ACC112 (cell line): Measurements from ENCODE around the gene RAP1GAP.
"Not testable (repeated sequence)": the region's sequence is repeated elsewhere in the genome, so short reads cannot be mapped to it uniquely, and the experiment has no call there.

Source experiments
- H2AFZ ChIP-seq: fragments of 200-600 bp; sonication (generic); one replicate; pipeline ENCODE4 v1.6.0; 2017; ENCODE audit warnings: antibody characterized with exemption, low read length; ENCODE audit not compliant: unreplicated experiment
- H3K27ac ChIP-seq: fragments of 200-600 bp; sonication (generic); 2 replicates; pipeline ENCODE4 v1.5.1; 2014; ENCODE audit warnings: low read depth, mild to moderate bottlenecking, antibody characterized with exemption, low read length, moderate library complexity
- H3K27me3 ChIP-seq: fragments of 200-600 bp; sonication (generic); 2 replicates; pipeline ENCODE4 v1.6.1; 2014; ENCODE audit warnings: mild to moderate bottlenecking, antibody characterized with exemption, low read length, moderate library complexity, mixed read lengths; ENCODE audit not compliant: insufficient read depth
- H3K36me3 ChIP-seq: fragments of 200-600 bp; sonication (generic); 2 replicates; pipeline ENCODE4 v1.6.1; 2016; ENCODE audit warnings: mild to moderate bottlenecking, antibody characterized with exemption, low read length, moderate library complexity, mixed read lengths; ENCODE audit not compliant: insufficient read depth
- H3K4me1 ChIP-seq: fragments of 200-600 bp; sonication (generic); one replicate; pipeline ENCODE4 v1.6.1; 2016; ENCODE audit warnings: low read length, mixed read lengths; ENCODE audit not compliant: insufficient read depth, unreplicated experiment, control insufficient read depth
- H3K4me3 ChIP-seq: fragments of 200-600 bp; sonication (generic); 2 replicates; pipeline ENCODE4 v1.5.1; 2014; ENCODE audit warnings: mild to moderate bottlenecking, low read depth, low read length
- H3K79me2 ChIP-seq: fragments of 200-600 bp; sonication (generic); one replicate; pipeline ENCODE4 v1.6.0; 2016; ENCODE audit warnings: low read length; ENCODE audit not compliant: control insufficient read depth, unreplicated experiment, insufficient read depth

Gene RAP1GAP

DNA sequence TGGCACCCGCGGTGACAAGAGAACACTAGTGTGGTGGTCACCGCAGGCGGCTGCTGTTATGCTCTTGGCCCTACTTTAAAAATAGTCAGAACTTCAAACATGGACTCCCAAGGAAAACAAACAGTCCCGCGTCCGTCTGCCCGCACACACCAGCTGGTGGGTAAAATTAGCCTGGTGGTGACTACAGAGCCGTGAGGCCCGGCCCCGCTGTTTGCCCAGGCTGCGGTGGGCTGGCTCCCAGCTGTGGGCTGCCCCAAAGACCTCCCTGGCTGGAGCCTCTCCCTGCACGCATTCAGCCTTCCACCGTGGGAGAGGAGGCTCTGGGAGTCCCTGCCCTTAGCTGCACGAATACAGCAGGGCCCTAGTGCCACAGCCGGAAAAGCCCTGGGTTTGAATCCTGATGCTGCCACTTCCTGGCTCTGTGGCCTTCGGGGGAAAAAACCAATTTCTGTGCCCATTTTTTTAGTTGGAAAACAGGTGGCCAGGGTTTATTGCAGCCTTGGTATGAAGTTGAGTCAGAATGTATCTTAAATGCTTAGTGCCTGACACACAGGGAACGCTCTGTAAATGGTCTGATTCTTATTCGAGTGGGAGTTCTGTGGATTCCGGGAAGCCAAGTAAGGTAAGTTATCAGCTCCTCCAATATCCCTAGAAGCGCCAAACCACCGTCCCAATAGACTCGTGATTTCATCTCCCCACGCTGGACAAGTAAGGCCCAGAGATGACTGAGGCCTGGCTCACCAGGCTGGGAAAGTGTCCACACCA lies 101.7 kb downstream of the RAP1GAP start:
- H3K27me3 ChIP-seq = no peaks in the 10 kb centered on the region
- no peak overlapping the region for H3K4me3 ChIP-seq
- peak overlapping the region; percentile 31; the same call in 1 of the 2 replicates for H3K27ac ChIP-seq
- no peaks in the 10 kb centered on the region for H3K79me2 ChIP-seq
- no peak overlapping the region for H2AFZ ChIP-seq
- no peaks in the 10 kb centered on the region for H3K36me3 ChIP-seq
- peaks cover 17% of the 10 kb centered on the region for H3K4me1 ChIP-seq

GRCh38 chr1:21566361-21566760 lies 102.8 kb downstream of the RAP1GAP start:
- H3K36me3 ChIP-seq, H3K79me2 ChIP-seq, H3K27me3 ChIP-seq, H2AFZ ChIP-seq, H3K4me3 ChIP-seq, H3K27ac ChIP-seq: not testable (repeated sequence)
- peaks cover 17% of the 10 kb centered on the region for H3K4me1 ChIP-seq

DNA sequence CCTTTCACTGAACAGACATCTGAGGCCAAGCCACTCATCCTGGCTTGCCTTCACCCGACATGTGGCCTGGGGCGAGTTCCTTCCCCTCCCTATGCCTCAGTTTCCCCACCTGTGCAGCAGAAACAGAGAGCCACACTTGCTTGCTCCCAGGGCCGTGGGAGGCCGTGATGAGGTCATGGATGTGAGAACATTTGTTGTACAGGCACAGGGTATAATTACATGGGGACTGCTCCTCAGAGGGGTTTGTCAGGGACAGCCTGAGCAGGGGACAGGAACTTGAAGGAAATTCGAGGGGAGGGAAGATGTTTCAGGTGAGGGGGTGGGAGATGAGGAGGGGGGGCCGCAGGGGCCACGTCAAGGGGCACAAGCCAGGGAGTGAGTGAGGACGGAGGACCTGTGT lies 103.9 kb downstream of the RAP1GAP start:
- Histone ChIP-seq H3K27ac (no peak overlapping the region), H3K27me3 (no peaks in the 10 kb centered on the region), H3K4me3 (no peak overlapping the region), H2AFZ (no peak overlapping the region), H3K4me1 (peaks cover 17% of the 10 kb centered on the region), H3K36me3 (no peaks in the 10 kb centered on the region), H3K79me2 (no peaks in the 10 kb centered on the region)

DNA sequence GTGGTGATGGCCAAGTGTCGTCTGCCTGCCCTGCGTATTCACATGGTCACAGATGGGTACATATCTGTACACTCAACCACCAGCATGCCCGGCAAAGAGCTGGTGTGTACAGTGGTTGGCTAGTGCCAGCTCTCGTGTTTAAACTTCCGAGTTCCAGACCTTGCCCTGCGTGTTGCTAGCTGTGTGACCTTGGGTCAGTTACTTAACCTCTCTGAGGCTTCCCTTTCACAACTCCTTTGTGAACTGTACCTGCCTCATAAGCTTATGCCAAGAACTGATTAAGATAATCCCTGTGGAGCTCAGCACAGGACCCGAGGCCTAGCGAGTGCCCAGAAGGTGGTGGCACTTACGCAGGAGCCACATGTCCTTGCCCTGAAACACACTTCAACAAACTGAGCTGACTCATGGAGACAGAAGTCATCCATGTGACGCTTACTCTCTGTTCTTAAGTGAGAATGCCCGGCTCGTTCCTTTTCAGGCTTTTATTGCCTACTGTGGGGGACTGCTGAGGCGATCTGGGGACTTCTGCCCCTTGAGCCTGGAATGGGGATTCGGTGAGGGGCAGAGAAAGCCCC lies 104.5 kb downstream of the RAP1GAP start:
- Histone ChIP-seq H3K4me3 (no peak overlapping the region), H2AFZ (no peak overlapping the region), H3K27ac (no peak overlapping the region), H3K36me3 (no peaks in the 10 kb centered on the region), H3K79me2 (no peaks in the 10 kb centered on the region), H3K27me3 (no peaks in the 10 kb centered on the region), H3K4me1 (peaks cover 17% of the 10 kb centered on the region)

DNA sequence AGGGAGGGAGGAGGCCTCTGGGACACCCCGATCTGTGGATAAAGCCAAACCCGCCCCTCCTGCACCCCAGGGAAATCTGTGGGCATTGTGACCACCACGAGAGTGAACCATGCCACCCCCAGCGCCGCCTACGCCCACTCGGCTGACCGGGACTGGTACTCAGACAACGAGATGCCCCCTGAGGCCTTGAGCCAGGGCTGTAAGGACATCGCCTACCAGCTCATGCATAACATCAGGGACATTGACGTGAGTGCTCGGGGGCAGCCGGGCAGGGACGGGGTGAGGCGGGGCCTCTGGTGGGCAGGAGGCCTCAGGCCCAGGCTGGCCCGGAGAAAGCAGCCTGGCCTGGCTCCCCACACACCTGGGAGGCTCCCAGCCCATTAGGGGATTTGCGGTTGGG lies 105.2 kb downstream of the RAP1GAP start:
- no peaks in the 10 kb centered on the region for H3K27me3 ChIP-seq
- H3K4me3 ChIP-seq = no peak overlapping the region
- H3K36me3 ChIP-seq = no peaks in the 10 kb centered on the region
- H3K4me1 ChIP-seq = peaks cover 17% of the 10 kb centered on the region
- H3K27ac ChIP-seq = no peak overlapping the region
- H2AFZ ChIP-seq = no peak overlapping the region
- H3K79me2 ChIP-seq = no peaks in the 10 kb centered on the region

DNA sequence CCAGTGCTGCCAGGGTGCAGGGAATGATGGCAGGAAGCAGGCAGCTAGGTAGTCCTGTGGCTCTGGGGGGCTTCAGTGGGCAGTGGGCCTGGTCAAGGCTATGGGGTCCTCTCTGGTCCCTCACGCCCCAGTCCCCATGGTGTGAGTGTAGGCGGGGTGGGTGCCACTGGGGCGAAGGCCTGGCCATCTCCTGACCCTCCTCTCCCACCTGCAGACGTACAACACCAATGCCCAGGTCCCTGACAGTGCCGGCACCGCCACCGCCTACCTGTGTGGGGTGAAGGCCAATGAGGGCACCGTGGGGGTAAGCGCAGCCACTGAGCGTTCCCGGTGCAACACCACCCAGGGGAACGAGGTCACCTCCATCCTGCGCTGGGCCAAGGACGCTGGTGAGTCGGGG lies 106.3 kb downstream of the RAP1GAP start:
- Histone ChIP-seq H3K27me3 (no peaks in the 10 kb centered on the region), H3K4me1 (peaks cover 7% of the 10 kb centered on the region), H2AFZ (no peak overlapping the region)

GRCh38 chr1:21560916-21561638 lies 108.1 kb downstream of the RAP1GAP start:
- H3K4me1 ChIP-seq = no peaks in the 10 kb centered on the region
- no peak overlapping the region for H2AFZ ChIP-seq
- no peaks in the 10 kb centered on the region for H3K36me3 ChIP-seq
- no peaks in the 10 kb centered on the region for H3K79me2 ChIP-seq
- no peak overlapping the region for H3K4me3 ChIP-seq
- no peak overlapping the region for H3K27ac ChIP-seq
- no peaks in the 10 kb centered on the region for H3K27me3 ChIP-seq

More for the DNA sequence above, 106.3 kb downstream of the RAP1GAP start:
- Histone ChIP-seq H3K79me2 (no peaks in the 10 kb centered on the region), H3K27ac (no peak overlapping the region), H3K36me3 (no peaks in the 10 kb centered on the region), H3K4me3 (no peak overlapping the region)

- H3K27me3 ChIP-seq = no peaks in the 10 kb centered on the region
- no peaks in the 10 kb centered on the region for H3K36me3 ChIP-seq
- H2AFZ ChIP-seq = no peak overlapping the region
These were observed 109.2 kb downstream of the RAP1GAP start for GRCh38 chr1:21559788-21560567.

GRCh38 chr1:21553116-21553926 lies 115.8 kb downstream of the RAP1GAP start:
- Histone ChIP-seq H3K79me2 (no peaks in the 10 kb centered on the region), H3K4me3 (no peak overlapping the region), H3K27me3 (no peaks in the 10 kb centered on the region), H3K36me3 (no peaks in the 10 kb centered on the region), H3K4me1 (peaks cover 10% of the 10 kb centered on the region), H2AFZ (peak overlapping the region; percentile 35), H3K27ac (peak overlapping the region; percentile 76)

More at GRCh38 chr1:21559788-21560567, 109.2 kb downstream of the RAP1GAP start:
- no peak overlapping the region for H3K27ac ChIP-seq
- no peaks in the 10 kb centered on the region for H3K79me2 ChIP-seq
- no peak overlapping the region for H3K4me3 ChIP-seq
- H3K4me1 ChIP-seq = no peaks in the 10 kb centered on the region

DNA sequence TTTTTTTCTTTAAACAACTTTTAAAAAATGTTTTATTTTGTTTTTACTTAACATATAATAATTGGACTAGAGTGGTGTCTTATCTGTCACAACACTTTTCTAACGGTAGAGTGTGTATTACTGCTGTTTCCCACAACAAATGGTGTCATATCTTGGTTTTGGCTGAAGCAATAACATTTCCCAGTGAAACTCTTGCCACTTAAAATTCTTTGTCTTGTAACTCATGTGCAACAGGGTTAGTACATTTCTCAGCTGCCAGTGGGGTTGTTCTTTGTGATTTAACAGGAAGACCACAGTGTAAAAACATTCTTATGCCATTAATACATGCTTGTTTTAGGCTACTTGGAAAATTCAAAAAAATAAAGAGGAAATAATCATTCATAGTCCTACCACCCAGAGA lies 116.4 kb downstream of the RAP1GAP start:
- Histone ChIP-seq H3K27me3 (no peaks in the 10 kb centered on the region), H3K79me2 (no peaks in the 10 kb centered on the region), H3K36me3 (no peaks in the 10 kb centered on the region), H2AFZ (no peak overlapping the region), H3K4me3 (no peak overlapping the region), H3K4me1 (peaks cover 10% of the 10 kb centered on the region), H3K27ac (peak overlapping the region; percentile 76)
